Heart right ventricle (tissue), 16 donors: ENCODE measurements around the gene SPATA17. TPM values are rescaled to one million over a fixed set of nuclear protein-coding genes. Genes with fewer than 3 reads are reported as not detected.

Experiments used
- ATAC-seq, 8 donors: fragments of 200-7000 bp; cut with Tn5 transposase; one replicate each; pipeline ENCODE4 v1.9.1; 2020; ENCODE audit warnings: mild to moderate bottlenecking in 8 of 8, moderate library complexity in 8 of 8, moderate number of reproducible peaks in 1 of 8
- DNase-seq, 2 donors: peaks; one replicate each; pipeline ENCODE4 v3.0.0-alpha.2; 2020
- H3K27ac ChIP-seq, 10 donors: fragments of 200-600 bp; sonication (generic) in 2 of 10; one replicate each; pipeline versions ENCODE4 v1.5.0 to v1.8.0; 2020 to 2022; ENCODE audit warnings: mild to moderate bottlenecking in 3 of 10
- H3K27me3 ChIP-seq, 7 donors: fragments of 200-600 bp; one replicate each; pipeline ENCODE4 v1.8.0; 2021 to 2022; ENCODE audit warnings: mild to moderate bottlenecking in 2 of 7
- H3K36me3 ChIP-seq, 9 donors: fragments of 200-600 bp; sonication (generic) in 1 of 9; one replicate each; pipeline versions ENCODE4 v1.5.0 to v1.8.0; 2020 to 2022; ENCODE audit warnings: mild to moderate bottlenecking in 2 of 9
- H3K4me1 ChIP-seq, 9 donors: fragments of 200-600 bp; sonication (generic) in 1 of 9; one replicate each; pipeline versions ENCODE4 v1.5.0 to v1.8.0; 2020 to 2022; ENCODE audit warnings: mild to moderate bottlenecking in 4 of 9
- H3K4me3 ChIP-seq, 10 donors: fragments of 200-600 bp; sonication (generic) in 2 of 10; one replicate each; pipeline versions ENCODE4 v1.5.0 to v1.8.0; 2020 to 2022; ENCODE audit warnings: mild to moderate bottlenecking in 7 of 10, moderate library complexity in 2 of 10
- H3K9me3 ChIP-seq, 11 donors: fragments of 200-600 bp in 10 of 11; sonication (generic) in 2 of 11; one replicate each; pipeline versions ENCODE4 v1.5.0 to v1.8.0; 2013 to 2022; ENCODE audit warnings: mild to moderate bottlenecking in 2 of 11, control low read depth in 1 of 11, moderate library complexity in 1 of 11
- CTCF ChIP-seq, 9 donors: fragments of 200-600 bp; sonication (generic) in 2 of 9; IDR thresholded peaks; one replicate each; pipeline versions ENCODE4 v1.5.0 to v1.8.0; 2021 to 2022; ENCODE audit warnings: antibody characterized with exemption in 9 of 9, mild to moderate bottlenecking in 5 of 9, moderate library complexity in 1 of 9
- WGBS, 2 donors: extraction: QIAGEN DNeasy Blood & Tissue Kit; methylation state at CpG; one replicate each; pipeline ENCODE4 v1.1.7; 2013; ENCODE audit warnings: inconsistent platforms in 1 of 2; 5-methylcytosine and 5-hydroxymethylcytosine counted together
- intact Hi-C, 10 donors: fragments of 100-400 bp; cut with DNase I; formaldehyde crosslinking; loops; one replicate each; pipeline versions ENCODE4 v1.11.1 to v1.14.2; 2022
- polyA plus RNA-seq, 2 donors: library from polyadenylated mRNA; stranded (reverse); fragments of 200-250 nt; gene quantifications; one replicate each; pipeline ENCODE4 v1.2.3, GENCODE V29; 2013
- total RNA-seq, 10 donors: library from RNA; stranded (reverse); fragmentation: NEBNext Ultra II Directional in 3 of 10; extraction: Animal tissue kit (Norgen Biotek cat#: 25700) in 3 of 10; gene quantifications; one replicate each; pipeline versions ENCODE4 v1.2.1 to v1.2.4, GENCODE V29; 2021 to 2023
- donor health status: Arrhythmogenic right ventricular cardiomyopathy.
- donor health status: ischemic (EF 13 %, LVEDD 7.1; RV severe dilation, severe dysfunction).
- donor health status: healthy with polysubstance abuse.
- donor health status: DM: no; HTN: yes; CAD: no.
- donor health status: DM: no; HTN: no; CAD: no.
- donor health status: ischemic (EF 25% LVEDD 6.9; RV normal size, moderate dysfunction).
- donor health status: ischemic (EF 25% LVEDD 5.7; RV mildly dilated, moderate dysfunction).
- donor health status: healthy.
- donor health status: DM: yes; HTN: yes; CAD: no.
- donor health status: Ischemic cardiomyopathy.
- donor health status: ischemic (EF 35%, LVEDD 5.7; RV mildly dilated, moderate dysfunction).
- donor health status: nonischemic (EF 11% LVEDD 7.7; RV severe dilation, severe dysfunction).
- donor health status: DM: yes; HTN: yes; CAD: no.
- donor health status: PGD.
- donor health status: ischemic (EF 29% LVEDD 5.4; RV normal size, mild dysfunction).
- donor health status: nonischemic (EF 23%, LVEDD 6.1; RV moderate dilation, normal function).

SPATA17 gene
- total and polyA plus RNA-seq, 12 donors = 0.51 to 3.3 (median 1.3) TPM

GRCh38 chr1:217626321-217626720 lies 4.8 kb upstream of the SPATA17 start:
- Histone ChIP-seq H3K4me1 (peaks cover 0 to 39% (median 28%) of the 10 kb centered on the region in 9 donors), H3K36me3 (no peaks in the 10 kb centered on the region), H3K9me3 (no peaks in the 10 kb centered on the region), H3K4me3 (no peak overlapping the region), H3K27ac (no peak overlapping the region), H3K27me3 (no peaks in the 10 kb centered on the region)
- DNase-seq (no peak), ATAC-seq (no peak)
- intact Hi-C loops = loop anchor here in 1 of 10 donors (10.0 kb wide), 1 partner anchor 92 kb away; no protein-coding TSS in a partner anchor
- 92 to 96% methylated on average over 2 of the region's 2 CpGs for WGBS, 2 donors
- no peak for TF ChIP-seq CTCF (IDR thresholded peaks at IDR 0.05)

GRCh38 chr1:217627431-217627830 lies 3.7 kb upstream of the SPATA17 start:
- H3K4me1 ChIP-seq = peaks cover 0 to 43% (median 32%) of the 10 kb centered on the region in 9 donors
- H3K36me3 ChIP-seq = no peaks in the 10 kb centered on the region
- no peak overlapping the region for H3K27ac ChIP-seq
- DNase-seq = no peak
- intact Hi-C loops = loop anchor here in 1 of 10 donors (10.0 kb wide), 1 partner anchor 93 kb away; no protein-coding TSS in a partner anchor
- 21 to 39% methylated on average over 3 of the region's 3 CpGs for WGBS, 2 donors
- no peak for ATAC-seq
- H3K4me3 ChIP-seq = no peak overlapping the region
- TF ChIP-seq CTCF (IDR thresholded peaks at IDR 0.05) = no peak
- no peaks in the 10 kb centered on the region for H3K27me3 ChIP-seq
- H3K9me3 ChIP-seq = no peaks in the 10 kb centered on the region

- Histone ChIP-seq H3K27me3 (no peaks in the 10 kb centered on the region), H3K9me3 (peaks cover 0 to 5% (median 0%) of the 10 kb centered on the region in 11 donors), H3K4me3 (no peak overlapping the region), H3K4me1 (no peaks in the 10 kb centered on the region), H3K27ac (no peak overlapping the region), H3K36me3 (no peaks in the 10 kb centered on the region)
- DNase-seq = no peak
- no peak for ATAC-seq
- WGBS, 2 donors = 45 to 49% methylated on average over 6 of the region's 6 CpGs
- intact Hi-C loops = no loop called here
- no peak for TF ChIP-seq CTCF (IDR thresholded peaks at IDR 0.05)
Observed at GRCh38 chr1:217642455-217642854, 11.3 kb downstream of the SPATA17 start.

GRCh38 chr1:217647791-217648190 lies 16.6 kb downstream of the SPATA17 start:
- H3K27me3 ChIP-seq = no peaks in the 10 kb centered on the region
- no peaks in the 10 kb centered on the region for H3K9me3 ChIP-seq
- H3K27ac ChIP-seq = no peak overlapping the region
- no peak for TF ChIP-seq CTCF (IDR thresholded peaks at IDR 0.05)
- no peaks in the 10 kb centered on the region for H3K4me1 ChIP-seq
- DNase-seq (no peak), ATAC-seq (no peak)
- no peak overlapping the region for H3K4me3 ChIP-seq
- intact Hi-C loops = no loop called here
- no peaks in the 10 kb centered on the region for H3K36me3 ChIP-seq
- 90 to 93% methylated on average over 13 of the region's 13 CpGs for WGBS, 2 donors
